Ishikawa (cell line): ENCODE measurements around the gene IFNA7.

Experiments
- CEBPB ChIP-seq: IDR thresholded peaks from 2 replicates; pipeline ENCODE4 v1.6.1; 2012
- CREB1 ChIP-seq: IDR thresholded peaks from 2 replicates; pipeline ENCODE4 v1.6.1; 2012; ENCODE audit warnings: low read depth
- EGR1 ChIP-seq: IDR thresholded peaks from 2 replicates; pipeline ENCODE4 v1.6.1; 2012
- EP300 ChIP-seq: IDR thresholded peaks from 2 replicates; pipeline ENCODE4 v1.6.1; 2012; ENCODE audit warnings: borderline replicate concordance
- FOXM1 ChIP-seq: IDR thresholded peaks from 2 replicates; pipeline ENCODE4 v1.6.1; 2012; ENCODE audit warnings: low read depth, borderline replicate concordance
- MAX ChIP-seq: IDR thresholded peaks from 2 replicates; pipeline ENCODE4 v1.6.1; 2012
- NFIC ChIP-seq: IDR thresholded peaks from 2 replicates; pipeline ENCODE4 v1.6.1; 2012
- RAD21 ChIP-seq: IDR thresholded peaks from 2 replicates; pipeline ENCODE4 v1.6.1; 2012; ENCODE audit warnings: low read depth
- REST ChIP-seq: IDR thresholded peaks from 2 replicates; pipeline ENCODE4 v1.6.1; 2012; ENCODE audit warnings: low read depth, mild to moderate bottlenecking
- TAF1 ChIP-seq: IDR thresholded peaks from 2 replicates; pipeline ENCODE4 v1.6.1; 2012; ENCODE audit warnings: low read depth, mild to moderate bottlenecking
- TCF12 ChIP-seq: IDR thresholded peaks from 2 replicates; pipeline ENCODE4 v1.6.1; 2012; ENCODE audit warnings: low read depth
- TEAD4 ChIP-seq: IDR thresholded peaks from 2 replicates; pipeline ENCODE4 v1.6.1; 2012
- USF1 ChIP-seq: IDR thresholded peaks from 2 replicates; pipeline ENCODE4 v1.6.1; 2012
- YY1 ChIP-seq: IDR thresholded peaks from 2 replicates; pipeline ENCODE4 v1.6.1; 2012; ENCODE audit warnings: low read depth
- ZBTB7A ChIP-seq: IDR thresholded peaks from 2 replicates; pipeline ENCODE4 v1.6.1; 2012; ENCODE audit warnings: low read depth

IFNA7 gene

GRCh38 chr9:21165516-21165915, 36.5 kb downstream of the IFNA7 start:
- TF ChIP-seq RAD21 (no peak), TEAD4 (no peak), NFIC (no peak), EP300 (no peak), CREB1 (no peak), USF1 (no peak), FOXM1 (no peak), EGR1 (no peak), REST (no peak), MAX (no peak), TCF12 (no peak), CEBPB (no peak), ZBTB7A (no peak), YY1 (no peak), TAF1 (no peak)

GRCh38 chr9:21160178-21160577, 41.8 kb downstream of the IFNA7 start:
- TF ChIP-seq EP300 (no peak), TEAD4 (no peak), TCF12 (no peak), ZBTB7A (no peak), TAF1 (no peak), FOXM1 (no peak), YY1 (no peak), RAD21 (no peak), MAX (no peak), NFIC (no peak), USF1 (no peak), CEBPB (no peak)

GRCh38 chr9:21155501-21155900, 46.5 kb downstream of the IFNA7 start:
- TF ChIP-seq FOXM1 (no peak), EP300 (no peak)

GRCh38 chr9:21154018-21154608, 47.9 kb downstream of the IFNA7 start:
- peak; percentile 24; the same call in 1 of the 2 replicates for TF ChIP-seq RAD21
- no peak for TF ChIP-seq EP300

- TF ChIP-seq REST (no peak), CEBPB (no peak), CREB1 (no peak), EGR1 (no peak), YY1 (no peak), TCF12 (no peak), MAX (no peak), TAF1 (no peak), EP300 (no peak), FOXM1 (no peak), USF1 (no peak), RAD21 (no peak), NFIC (no peak), TEAD4 (no peak)
Observed at GRCh38 chr9:21153336-21154017, 48.5 kb downstream of the IFNA7 start.
